Measurements from ENCODE around the gene MEGF11.

MEGF11 gene

DNA sequence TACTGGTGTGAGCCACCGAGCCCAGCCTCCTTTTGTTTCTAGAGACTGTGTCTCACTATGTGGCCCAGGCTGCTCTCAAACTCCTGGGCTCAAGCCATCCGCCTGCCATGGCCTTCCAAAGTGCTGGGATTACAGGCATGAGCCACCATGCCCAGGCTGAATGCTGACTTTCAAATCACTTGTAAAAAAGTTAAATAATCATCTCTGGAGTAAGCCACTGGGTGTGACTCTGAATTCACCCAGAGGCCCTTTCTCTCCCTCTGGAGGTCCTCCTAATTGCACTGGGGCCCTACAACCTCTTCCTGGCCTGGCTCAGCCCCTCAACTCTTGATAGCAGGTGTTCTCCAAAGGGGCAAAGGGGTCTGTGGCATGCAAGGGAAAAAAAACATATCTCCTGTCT, 54.8 kb downstream of the MEGF11 start:
- H4K20me1 ChIP-seq (ENCODE audit: insufficient read depth, low read length): no peaks in the 10 kb centered on the region

DNA sequence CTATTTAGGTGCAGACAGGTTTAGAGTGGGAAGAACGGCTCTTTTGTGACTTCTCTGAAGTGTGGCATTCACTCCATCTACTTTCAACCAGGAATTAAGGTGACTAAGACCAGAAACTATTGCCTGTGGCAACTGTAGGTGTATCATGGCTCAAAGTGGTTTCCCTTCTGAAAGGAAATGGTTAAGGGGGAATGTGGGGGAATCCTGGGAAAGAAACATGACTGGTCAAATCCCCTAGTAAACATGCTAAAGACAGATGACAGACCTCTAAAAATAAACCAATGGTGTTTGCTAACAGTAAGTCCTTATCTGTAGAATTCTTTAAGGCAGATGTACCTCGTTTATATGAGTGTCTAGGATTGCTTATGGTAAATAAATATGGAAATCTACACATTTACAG, 56.9 kb downstream of the MEGF11 start:
- Histone ChIP-seq H3K9me3 (ENCODE audit: low read length) (no peaks in the 10 kb centered on the region), H3K27me3 (ENCODE audit: insufficient read depth, low read length) (no peaks in the 10 kb centered on the region), H4K20me1 (ENCODE audit: insufficient read depth, low read length) (no peaks in the 10 kb centered on the region), H3K9me2 (ENCODE audit: low read depth, low read length) (no peaks in the 10 kb centered on the region), H2AFZ (ENCODE audit: low read length) (no peak overlapping the region), H3K9ac (ENCODE audit: low read length) (no peak overlapping the region), H3F3A (ENCODE audit: insufficient read depth, low read length) (no peaks in the 10 kb centered on the region), H3K27ac (ENCODE audit: low read depth, low read length, poor library complexity, severe bottlenecking) (no peak overlapping the region), H3K4me3 (ENCODE audit: low read depth, low read length, poor library complexity, severe bottlenecking) (no peak overlapping the region), H3K4me1 (ENCODE audit: insufficient read depth, low read length, severe bottlenecking) (peaks cover 10% of the 10 kb centered on the region), H3K36me3 (ENCODE audit: insufficient read depth, low read length) (no peaks in the 10 kb centered on the region), H3K79me2 (ENCODE audit: insufficient read depth, low read length) (no peaks in the 10 kb centered on the region), H3K4me2 (ENCODE audit: low read length) (no peak overlapping the region)
- no peak for TF ChIP-seq CTCF (IDR thresholded peaks at IDR 0.05; ENCODE audit: low read length)
- TF ChIP-seq EZH2 (IDR thresholded peaks at IDR 0.05; ENCODE audit: borderline replicate concordance, low read length): no peak

More for the DNA sequence above, 54.8 kb downstream of the MEGF11 start:
- no peak for TF ChIP-seq EZH2 (IDR thresholded peaks at IDR 0.05; ENCODE audit: borderline replicate concordance, low read length)
- TF ChIP-seq CTCF (IDR thresholded peaks at IDR 0.05; ENCODE audit: low read length): no peak
- H3K4me2 ChIP-seq (ENCODE audit: low read length): no peak overlapping the region
- peaks cover 8% of the 10 kb centered on the region for H3K4me1 ChIP-seq (ENCODE audit: insufficient read depth, low read length, severe bottlenecking)
- H3K27ac ChIP-seq (ENCODE audit: low read depth, low read length, poor library complexity, severe bottlenecking): no peak overlapping the region
- no peak overlapping the region for H2AFZ ChIP-seq (ENCODE audit: low read length)
- H3F3A ChIP-seq (ENCODE audit: insufficient read depth, low read length): no peaks in the 10 kb centered on the region
- H3K9ac ChIP-seq (ENCODE audit: low read length): no peak overlapping the region
- H3K79me2 ChIP-seq (ENCODE audit: insufficient read depth, low read length): no peaks in the 10 kb centered on the region
- H3K9me2 ChIP-seq (ENCODE audit: low read depth, low read length): no peaks in the 10 kb centered on the region
- no peaks in the 10 kb centered on the region for H3K9me3 ChIP-seq (ENCODE audit: low read length)
- H3K4me3 ChIP-seq (ENCODE audit: low read depth, low read length, poor library complexity, severe bottlenecking): no peak overlapping the region
- H3K36me3 ChIP-seq (ENCODE audit: insufficient read depth, low read length): no peaks in the 10 kb centered on the region
- H3K27me3 ChIP-seq (ENCODE audit: insufficient read depth, low read length): no peaks in the 10 kb centered on the region

- no peak for TF ChIP-seq EZH2 (IDR thresholded peaks at IDR 0.05; ENCODE audit: borderline replicate concordance, low read length)
- no peak for TF ChIP-seq CTCF (IDR thresholded peaks at IDR 0.05; ENCODE audit: low read length)
- Histone ChIP-seq H3K9me2 (ENCODE audit: low read depth, low read length) (no peaks in the 10 kb centered on the region), H3K79me2 (ENCODE audit: insufficient read depth, low read length) (no peaks in the 10 kb centered on the region), H4K20me1 (ENCODE audit: insufficient read depth, low read length) (no peaks in the 10 kb centered on the region), H3K27me3 (ENCODE audit: insufficient read depth, low read length) (no peaks in the 10 kb centered on the region), H3K36me3 (ENCODE audit: insufficient read depth, low read length) (no peaks in the 10 kb centered on the region), H3K27ac (ENCODE audit: low read depth, low read length, poor library complexity, severe bottlenecking) (no peak overlapping the region), H3K4me1 (ENCODE audit: insufficient read depth, low read length, severe bottlenecking) (peaks cover 18% of the 10 kb centered on the region), H3K9me3 (ENCODE audit: low read length) (no peaks in the 10 kb centered on the region), H3K9ac (ENCODE audit: low read length) (no peak overlapping the region), H3K4me2 (ENCODE audit: low read length) (no peak overlapping the region), H3K4me3 (ENCODE audit: low read depth, low read length, poor library complexity, severe bottlenecking) (no peak overlapping the region), H3F3A (ENCODE audit: insufficient read depth, low read length) (peaks cover 6% of the 10 kb centered on the region), H2AFZ (ENCODE audit: low read length) (no peak overlapping the region)
Measured at GRCh38 chr15:66195621-66196230, 57.8 kb downstream of the MEGF11 start.
